ENCODE data around the gene LANCL2. TPM values are rescaled to one million over a fixed set of nuclear protein-coding genes. Genes with fewer than 3 reads are reported as not detected.

The LANCL2 gene
- total and polyA plus RNA-seq, 9 of the 15 experiments (the other 6 are each of a cell fraction or from before 2014, with no cell fraction given): 5.3 to 18.5 (median 13.5) TPM

DNA sequence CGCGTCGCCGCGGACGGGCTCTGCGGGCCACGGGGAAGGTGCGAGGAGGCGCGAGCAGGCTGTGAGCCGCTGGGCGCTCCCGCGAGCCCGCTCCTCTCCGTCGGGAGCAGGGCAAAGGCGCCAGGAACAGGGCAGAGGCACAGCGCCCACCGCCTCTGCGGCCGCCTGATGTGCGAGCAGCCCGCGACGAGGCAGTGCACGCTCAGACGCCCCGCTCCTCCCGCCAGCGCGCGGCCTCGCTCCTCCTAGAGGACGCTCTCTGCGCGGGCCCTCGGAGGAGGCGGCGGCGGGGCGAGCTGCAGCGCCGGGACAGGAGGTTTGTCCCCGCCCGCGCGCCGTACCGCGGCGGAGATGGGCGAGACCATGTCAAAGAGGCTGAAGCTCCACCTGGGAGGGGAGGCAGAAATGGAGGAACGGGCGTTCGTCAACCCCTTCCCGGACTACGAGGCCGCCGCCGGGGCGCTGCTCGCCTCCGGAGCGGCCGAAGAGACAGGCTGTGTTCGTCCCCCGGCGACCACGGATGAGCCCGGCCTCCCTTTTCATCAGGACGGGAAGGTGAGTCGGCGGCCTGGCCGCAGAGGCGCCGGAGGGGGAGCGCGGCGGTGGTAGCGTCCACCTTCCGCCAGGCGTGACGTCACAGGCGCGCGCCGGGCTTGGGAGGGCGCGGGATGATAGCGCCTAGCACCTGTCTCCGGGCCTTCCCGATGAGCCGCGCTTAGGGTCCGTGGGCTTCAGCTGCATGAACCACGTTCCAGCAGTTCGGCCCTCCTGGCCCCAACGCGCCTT lies 731 bp downstream of the LANCL2 start (continued):
- TF ChIP-seq SMC3 (conservative IDR thresholded peaks at IDR 0.05; ENCODE audit: insufficient read depth, low read depth, low read length) (no peak), ZNF232 (CRISPR knock-in tag; IDR thresholded peaks at IDR 0.05) (no peak), KDM2B (CRISPR knock-in tag; IDR thresholded peaks at IDR 0.05) (peak; percentile 22; the same call in 1 of the 2 replicates), ATF7 (IDR thresholded peaks at IDR 0.05) (peak; percentile 100), ZNF589 (CRISPR knock-in tag; IDR thresholded peaks at IDR 0.05; ENCODE audit: low read depth) (no peak), TARDBP (IDR thresholded peaks at IDR 0.05) (peak; percentile 67; the same call in 1 of the 2 replicates), TRIM28 (IDR thresholded peaks at IDR 0.05) (no peak), CBX3 (IDR thresholded peaks at IDR 0.05; ENCODE audit: borderline replicate concordance in 1 of 2, low read length in 2 of 2) (no peak), ZNF444 (CRISPR knock-in tag; IDR thresholded peaks at IDR 0.05) (no peak), SMARCC2 (IDR thresholded peaks at IDR 0.05; ENCODE audit: low read depth) (no peak), ZNF253 (CRISPR knock-in tag; conservative IDR thresholded peaks at IDR 0.05) (no peak), ESRRA (IDR thresholded peaks at IDR 0.05; ENCODE audit: borderline replicate concordance, low read depth) (peak; percentile 73), CREM (IDR thresholded peaks at IDR 0.05; ENCODE audit: low read depth) (peak; percentile 99), ESRRB (CRISPR knock-in tag; IDR thresholded peaks at IDR 0.05; ENCODE audit: borderline replicate concordance) (no peak), RBM15 (IDR thresholded peaks at IDR 0.05; ENCODE audit: insufficient read depth, low read length) (no peak), ZNF212 (CRISPR knock-in tag; IDR thresholded peaks at IDR 0.05) (no peak), MCM5 (IDR thresholded peaks at IDR 0.05; ENCODE audit: low read depth) (no peak), KAT7 (CRISPR knock-in tag; IDR thresholded peaks at IDR 0.05; ENCODE audit: borderline replicate concordance) (peak; percentile 53; the same call in 1 of the 2 replicates), CBFA2T2 (conservative IDR thresholded peaks at IDR 0.05) (no peak), FOXP1 (CRISPR knock-in tag; IDR thresholded peaks at IDR 0.05) (peak; percentile 63; the same call in 1 of the 2 replicates), ZBTB9 (CRISPR knock-in tag; IDR thresholded peaks at IDR 0.05) (peak; percentile 73; the same call in 1 of the 2 replicates), WHSC1 (IDR thresholded peaks at IDR 0.05; ENCODE audit: low read length) (no peak), THAP12 (CRISPR knock-in tag; IDR thresholded peaks at IDR 0.05) (peak; percentile 68), RBM39 (optimal IDR thresholded peaks at IDR 0.05; ENCODE audit: low read depth, low read length) (no peak), SMARCA5 (IDR thresholded peaks at IDR 0.05) (no peak)
- TF ChIP-seq, protein P1, sequence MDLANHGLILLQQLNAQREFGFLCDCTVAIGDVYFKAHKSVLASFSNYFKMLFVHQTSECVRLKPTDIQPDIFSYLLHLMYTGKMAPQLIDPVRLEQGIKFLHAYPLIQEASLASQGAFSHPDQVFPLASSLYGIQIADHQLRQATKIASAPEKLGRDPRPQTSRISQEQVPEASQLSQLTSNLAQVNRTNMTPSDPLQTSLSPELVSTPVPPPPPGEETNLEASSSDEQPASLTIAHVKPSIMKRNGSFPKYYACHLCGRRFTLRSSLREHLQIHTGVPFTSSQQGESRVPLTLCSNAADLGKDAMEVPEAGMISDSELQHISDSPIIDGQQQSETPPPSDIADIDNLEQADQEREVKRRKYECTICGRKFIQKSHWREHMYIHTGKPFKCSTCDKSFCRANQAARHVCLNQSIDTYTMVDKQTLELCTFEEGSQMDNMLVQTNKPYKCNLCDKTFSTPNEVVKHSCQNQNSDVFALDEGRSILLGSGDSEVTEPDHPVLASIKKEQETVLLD (IDR thresholded peaks at IDR 0.05): no peak
